ENCODE results near the gene AP2A2. TPM values are rescaled to one million over a fixed set of nuclear protein-coding genes. Genes with fewer than 3 reads are reported as not detected.

AP2A2 gene
- total and polyA plus RNA-seq, 2 donors = 26.5 to 51.4 TPM

- Histone ChIP-seq H3K27ac (ENCODE audit: low read depth) (no peak overlapping the region), H3K36me3 (ENCODE audit: insufficient read depth) (no peaks in the 10 kb centered on the region), H3K4me1 (ENCODE audit: insufficient read depth) (no peaks in the 10 kb centered on the region), H3K4me3 (ENCODE audit: low read depth, low read length) (no peak overlapping the region)
- no peak for DNase-seq (ENCODE audit: extremely low spot score)
- WGBS = 68% methylated on average over 18 of the region's 18 CpGs
Observed at GRCh38 chr11:924406-925157, 1.1 kb upstream of the AP2A2 start.

GRCh38 chr11:925158-925495, 543 bp upstream of the AP2A2 start:
- Histone ChIP-seq H3K36me3 (ENCODE audit: insufficient read depth) (no peaks in the 10 kb centered on the region), H3K4me1 (ENCODE audit: insufficient read depth) (no peaks in the 10 kb centered on the region), H3K4me3 (ENCODE audit: low read depth, low read length) (peak overlapping the region; percentile 97), H3K27ac (ENCODE audit: low read depth) (peak overlapping the region; percentile 71)
- DNase-seq (ENCODE audit: extremely low spot score) = no peak
- WGBS = 54% methylated on average over 28 of the region's 28 CpGs

- H3K27ac ChIP-seq (ENCODE audit: low read depth) = no peak overlapping the region
- no peaks in the 10 kb centered on the region for H3K4me1 ChIP-seq (ENCODE audit: insufficient read depth)
- H3K4me3 ChIP-seq (ENCODE audit: low read depth, low read length) = peak overlapping the region; percentile 97
- H3K36me3 ChIP-seq (ENCODE audit: insufficient read depth) = no peaks in the 10 kb centered on the region
- DNase-seq (ENCODE audit: extremely low spot score) = no peak
- 2% methylated on average over 26 of the region's 26 CpGs for WGBS
Observed at GRCh38 chr11:926341-926916, 759 bp downstream of the AP2A2 start.

- WGBS = 72% methylated on average over 7 of the region's 7 CpGs
- Histone ChIP-seq H3K27ac (ENCODE audit: low read depth) (no peak overlapping the region), H3K36me3 (ENCODE audit: insufficient read depth) (no peaks in the 10 kb centered on the region), H3K4me1 (ENCODE audit: insufficient read depth) (no peaks in the 10 kb centered on the region), H3K4me3 (ENCODE audit: low read depth, low read length) (no peak overlapping the region)
- DNase-seq (ENCODE audit: extremely low spot score) = no peak
Observed at GRCh38 chr11:927871-928270, 2.2 kb downstream of the AP2A2 start.

GRCh38 chr11:928786-929185, 3.1 kb downstream of the AP2A2 start:
- Histone ChIP-seq H3K36me3 (ENCODE audit: insufficient read depth) (no peaks in the 10 kb centered on the region), H3K4me1 (ENCODE audit: insufficient read depth) (no peaks in the 10 kb centered on the region), H3K4me3 (ENCODE audit: low read depth, low read length) (no peak overlapping the region), H3K27ac (ENCODE audit: low read depth) (no peak overlapping the region)
- 72% methylated on average over 8 of the region's 8 CpGs for WGBS
- no peak for DNase-seq (ENCODE audit: extremely low spot score)

GRCh38 chr11:929405-929804, 3.7 kb downstream of the AP2A2 start:
- Histone ChIP-seq H3K36me3 (ENCODE audit: insufficient read depth) (no peaks in the 10 kb centered on the region), H3K4me3 (ENCODE audit: low read depth, low read length) (no peak overlapping the region), H3K27ac (ENCODE audit: low read depth) (no peak overlapping the region), H3K4me1 (ENCODE audit: insufficient read depth) (no peaks in the 10 kb centered on the region)
- DNase-seq (ENCODE audit: extremely low spot score) = no peak
- 95% methylated on average over 11 of the region's 11 CpGs for WGBS

- Histone ChIP-seq H3K27ac (ENCODE audit: low read depth) (no peak overlapping the region), H3K4me1 (ENCODE audit: insufficient read depth) (no peaks in the 10 kb centered on the region), H3K36me3 (ENCODE audit: insufficient read depth) (no peaks in the 10 kb centered on the region), H3K4me3 (ENCODE audit: low read depth, low read length) (no peak overlapping the region)
- DNase-seq (ENCODE audit: extremely low spot score) = no peak
- 62% methylated on average over 3 of the region's 3 CpGs for WGBS
Observed at GRCh38 chr11:931385-931784, 5.7 kb downstream of the AP2A2 start.

GRCh38 chr11:932435-932834, 6.8 kb downstream of the AP2A2 start:
- H3K4me1 ChIP-seq (ENCODE audit: insufficient read depth) = no peaks in the 10 kb centered on the region
- H3K27ac ChIP-seq (ENCODE audit: low read depth) = no peak overlapping the region

GRCh38 chr11:933142-933851, 7.6 kb downstream of the AP2A2 start:
- Histone ChIP-seq H3K4me3 (ENCODE audit: low read depth, low read length) (no peak overlapping the region), H3K4me1 (ENCODE audit: insufficient read depth) (no peaks in the 10 kb centered on the region), H3K36me3 (ENCODE audit: insufficient read depth) (no peaks in the 10 kb centered on the region), H3K27ac (ENCODE audit: low read depth) (no peak overlapping the region)
- 52% methylated on average over 14 of the region's 14 CpGs for WGBS
- DNase-seq (ENCODE audit: extremely low spot score) = no peak

More at GRCh38 chr11:932435-932834, 6.8 kb downstream of the AP2A2 start:
- no peak for DNase-seq (ENCODE audit: extremely low spot score)
- Histone ChIP-seq H3K36me3 (ENCODE audit: insufficient read depth) (no peaks in the 10 kb centered on the region), H3K4me3 (ENCODE audit: low read depth, low read length) (no peak overlapping the region)
- 73% methylated on average over 4 of the region's 4 CpGs for WGBS

- H3K27ac ChIP-seq (ENCODE audit: low read depth) = no peak overlapping the region
- H3K4me1 ChIP-seq (ENCODE audit: insufficient read depth) = no peaks in the 10 kb centered on the region
- no peaks in the 10 kb centered on the region for H3K36me3 ChIP-seq (ENCODE audit: insufficient read depth)
- H3K4me3 ChIP-seq (ENCODE audit: low read depth, low read length) = no peak overlapping the region
- DNase-seq (ENCODE audit: extremely low spot score) = no peak
- WGBS = 81% methylated on average over 7 of the region's 7 CpGs
Observed at GRCh38 chr11:933936-934335, 8.3 kb downstream of the AP2A2 start.

GRCh38 chr11:934527-934926, 8.9 kb downstream of the AP2A2 start:
- no peak for DNase-seq (ENCODE audit: extremely low spot score)
- 79% methylated on average over 6 of the region's 6 CpGs for WGBS
- H3K4me3 ChIP-seq (ENCODE audit: low read depth, low read length) = no peak overlapping the region
- no peaks in the 10 kb centered on the region for H3K4me1 ChIP-seq (ENCODE audit: insufficient read depth)
- H3K27ac ChIP-seq (ENCODE audit: low read depth) = no peak overlapping the region
- no peaks in the 10 kb centered on the region for H3K36me3 ChIP-seq (ENCODE audit: insufficient read depth)

GRCh38 chr11:936199-936598, 10.5 kb downstream of the AP2A2 start:
- H3K4me1 ChIP-seq (ENCODE audit: insufficient read depth) = no peaks in the 10 kb centered on the region
- WGBS = 93% methylated on average over 3 of the region's 3 CpGs
- H3K27ac ChIP-seq (ENCODE audit: low read depth) = no peak overlapping the region
- no peaks in the 10 kb centered on the region for H3K36me3 ChIP-seq (ENCODE audit: insufficient read depth)
- DNase-seq (ENCODE audit: extremely low spot score) = no peak
- no peak overlapping the region for H3K4me3 ChIP-seq (ENCODE audit: low read depth, low read length)

GRCh38 chr11:937841-938261, 12.2 kb downstream of the AP2A2 start:
- Histone ChIP-seq H3K36me3 (ENCODE audit: insufficient read depth) (no peaks in the 10 kb centered on the region), H3K27ac (ENCODE audit: low read depth) (no peak overlapping the region), H3K4me3 (ENCODE audit: low read depth, low read length) (no peak overlapping the region), H3K4me1 (ENCODE audit: insufficient read depth) (no peaks in the 10 kb centered on the region)
- 78% methylated on average over 10 of the region's 10 CpGs for WGBS
- DNase-seq (ENCODE audit: extremely low spot score) = no peak

- DNase-seq (ENCODE audit: extremely low spot score) = no peak
- H3K4me1 ChIP-seq (ENCODE audit: insufficient read depth) = no peaks in the 10 kb centered on the region
- H3K27ac ChIP-seq (ENCODE audit: low read depth) = no peak overlapping the region
- no peak overlapping the region for H3K4me3 ChIP-seq (ENCODE audit: low read depth, low read length)
- WGBS = 76% methylated on average over 11 of the region's 11 CpGs
- no peaks in the 10 kb centered on the region for H3K36me3 ChIP-seq (ENCODE audit: insufficient read depth)
Observed at GRCh38 chr11:940496-941135, 14.9 kb downstream of the AP2A2 start.

Measured in urinary bladder (tissue), 4 donors.